ENCODE results near the gene FFAR1. TPM values are rescaled to one million over a fixed set of nuclear protein-coding genes. Genes with fewer than 3 reads are reported as not detected.

Gene FFAR1
- total RNA-seq, 2 experiments from 2014 or later: 9.8 to 11.4 TPM

DNA sequence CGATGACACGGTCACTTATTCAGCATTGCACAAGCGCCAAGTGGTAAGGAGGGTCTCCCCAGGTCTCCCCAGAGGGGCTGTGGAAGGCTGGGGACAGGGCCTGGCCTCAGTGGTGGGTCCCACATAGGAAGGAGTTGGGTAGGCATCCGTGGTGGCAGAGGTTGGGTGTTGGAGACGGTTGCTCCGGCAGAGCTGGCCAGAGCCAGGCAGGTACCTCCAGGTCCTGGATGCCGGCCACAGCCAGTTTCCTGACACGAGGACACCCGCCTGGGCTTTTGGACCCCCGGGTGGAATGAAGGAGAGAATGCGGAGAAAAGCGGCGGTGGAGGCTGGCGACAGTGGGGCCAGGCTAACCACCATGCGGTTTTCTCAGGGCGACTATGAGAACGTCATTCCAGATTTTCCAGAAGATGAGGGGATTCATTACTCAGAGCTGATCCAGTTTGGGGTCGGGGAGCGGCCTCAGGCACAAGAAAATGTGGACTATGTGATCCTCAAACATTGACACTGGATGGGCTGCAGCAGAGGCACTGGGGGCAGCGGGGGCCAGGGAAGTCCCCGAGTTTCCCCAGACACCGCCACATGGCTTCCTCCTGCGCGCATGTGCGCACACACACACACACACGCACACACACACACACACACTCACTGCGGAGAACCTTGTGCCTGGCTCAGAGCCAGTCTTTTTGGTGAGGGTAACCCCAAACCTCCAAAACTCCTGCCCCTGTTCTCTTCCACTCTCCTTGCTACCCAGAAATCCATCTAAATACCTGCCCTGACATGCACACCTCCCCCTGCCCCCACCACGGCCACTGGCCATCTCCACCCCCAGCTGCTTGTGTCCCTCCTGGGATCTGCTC, 1.3 kb upstream of the FFAR1 start:
- no peaks in the 10 kb centered on the region for H3K79me2 ChIP-seq (ENCODE audit: insufficient read depth, low read depth, low read length)
- ChIA-PET CTCF (ENCODE audit: unreplicated experiment) (no interaction called here), POLR2A (interaction anchor here (1.5 to 1.6 kb wide), 2 partner anchors 23 to 27 kb away, joined by 5 to 6 read pairs; no protein-coding TSS in a partner anchor)
- intact Hi-C loops (cut with micrococcal nuclease; ENCODE audit: unreplicated experiment): loop anchor here (2.0 kb wide), 1 partner anchor 78 kb away; the partner anchor contains the start of gene USF2
- BruUV-seq (replicated peaks): TSS peak; percentile 86
- H2AFZ ChIP-seq (ENCODE audit: low read length): no peak overlapping the region
- H3K9me2 ChIP-seq (ENCODE audit: insufficient read depth, low read length): no peaks in the 10 kb centered on the region
- TF ChIP-seq CTCF (conservative IDR thresholded peaks at IDR 0.05; ENCODE audit: low read length) (no peak), EZH2phosphoT487 (IDR thresholded peaks at IDR 0.05; ENCODE audit: borderline replicate concordance, low read depth, low read length) (no peak)
- H3K27ac ChIP-seq (ENCODE audit: low read depth, low read length, poor library complexity, severe bottlenecking): peak overlapping the region; percentile 96
- peaks cover 85% of the 10 kb centered on the region for H3K4me1 ChIP-seq (ENCODE audit: insufficient read depth, low read length, poor library complexity, severe bottlenecking)
- H3K4me3 ChIP-seq (ENCODE audit: low read depth, low read length, poor library complexity, severe bottlenecking): peak overlapping the region; percentile 24
- H3K4me2 ChIP-seq (ENCODE audit: low read length): peak overlapping the region; percentile 70
- 0 out of 2 replicates have a peak, but pooled peaks cover 4% of the 10 kb centered on the region for H3K9me3 ChIP-seq (ENCODE audit: low read length)
- no peaks in the 10 kb centered on the region; the same call in 1 of the 2 replicates for H4K20me1 ChIP-seq (ENCODE audit: insufficient read depth, low read length)
- DNase-seq (ENCODE audit: low spot score): peak; percentile 66
- H3K36me3 ChIP-seq (ENCODE audit: insufficient read depth, low read length): peaks cover 80% of the 10 kb centered on the region

DNA sequence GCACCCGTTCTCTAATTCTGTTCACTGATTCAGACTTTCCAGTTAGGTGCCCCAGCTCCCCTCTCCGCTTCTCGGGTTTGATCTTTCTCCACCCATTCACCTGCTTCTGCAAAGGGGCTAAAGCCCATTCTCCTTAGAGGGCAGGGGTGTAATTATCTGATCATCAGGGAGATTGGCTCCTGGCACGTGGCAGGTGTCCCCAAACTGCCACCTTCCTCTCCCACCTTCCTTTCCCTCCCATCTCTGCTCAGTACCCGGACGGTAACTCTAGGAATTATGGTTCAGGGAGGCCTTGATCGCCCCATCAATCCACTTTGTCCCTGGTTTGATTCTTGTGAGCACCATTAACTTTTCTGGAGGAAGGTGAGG, 212 bp downstream of the FFAR1 start:
- intact Hi-C loops (cut with micrococcal nuclease; ENCODE audit: unreplicated experiment): loop anchor here (1.0 to 2.0 kb wide), 4 partner anchors 18 to 79 kb away; partner anchors contain the start of gene USF2
- peaks cover 94% of the 10 kb centered on the region for H3K4me1 ChIP-seq (ENCODE audit: insufficient read depth, low read length, poor library complexity, severe bottlenecking)
- H3K9me3 ChIP-seq (ENCODE audit: low read length): 0 out of 2 replicates have a peak, but pooled peaks cover 4% of the 10 kb centered on the region
- H2AFZ ChIP-seq (ENCODE audit: low read length): no peak overlapping the region
- no peak for DNase-seq (ENCODE audit: low spot score)
- no peaks in the 10 kb centered on the region for H3K9me2 ChIP-seq (ENCODE audit: insufficient read depth, low read length)
- peaks cover 65% of the 10 kb centered on the region for H3K36me3 ChIP-seq (ENCODE audit: insufficient read depth, low read length)
- BruUV-seq (replicated peaks): no TSS peak
- no peaks in the 10 kb centered on the region for H3K79me2 ChIP-seq (ENCODE audit: insufficient read depth, low read depth, low read length)
- POLR2A ChIA-PET: interaction anchor here (1.5 to 3.3 kb wide), 3 partner anchors 17 to 28 kb away, joined by 5 to 33 read pairs (median 6); partner anchors contain the start of gene CD22
- peak overlapping the region; percentile 96 for H3K27ac ChIP-seq (ENCODE audit: low read depth, low read length, poor library complexity, severe bottlenecking)
- no peaks in the 10 kb centered on the region; the same call in 1 of the 2 replicates for H4K20me1 ChIP-seq (ENCODE audit: insufficient read depth, low read length)
- no peak for TF ChIP-seq CTCF (conservative IDR thresholded peaks at IDR 0.05; ENCODE audit: low read length)
- no peak for TF ChIP-seq EZH2phosphoT487 (IDR thresholded peaks at IDR 0.05; ENCODE audit: borderline replicate concordance, low read depth, low read length)
- peak overlapping the region; percentile 32 for H3K4me3 ChIP-seq (ENCODE audit: low read depth, low read length, poor library complexity, severe bottlenecking)
- peak overlapping the region; percentile 70 for H3K4me2 ChIP-seq (ENCODE audit: low read length)
- CTCF ChIA-PET (ENCODE audit: unreplicated experiment): interaction anchor here (1.2 kb wide), 1 partner anchor 15 kb away, joined by 3 read pairs; no protein-coding TSS in a partner anchor
